H9 (cell line): Measurements from ENCODE around the gene HOXA4. TPM values are rescaled to one million over a fixed set of nuclear protein-coding genes. Genes with fewer than 3 reads are reported as not detected.
A peak's percentile ranks its signal among the peaks of the same experiment; 100 is the strongest.

Source experiments
- DNase-seq: peaks from one replicate; pipeline ENCODE4 v3.0.0-alpha.2; 2017
- H2AFZ ChIP-seq: one replicate; pipeline ENCODE4 v1.6.1; 2013; ENCODE audit warnings: mild to moderate bottlenecking, low read length, control low read depth, moderate library complexity
- H2AK5ac ChIP-seq: 2 replicates; pipeline ENCODE4 v1.6.1; 2013; ENCODE audit warnings: low read length, control low read depth, mixed read lengths; ENCODE audit not compliant: insufficient read length
- H2BK120ac ChIP-seq: one replicate; pipeline ENCODE4 v1.6.1; 2013; ENCODE audit warnings: low read depth, mild to moderate bottlenecking, low read length, control low read depth, inconsistent platforms; ENCODE audit not compliant: poor library complexity, severe bottlenecking
- H2BK12ac ChIP-seq: 2 replicates; pipeline ENCODE4 v1.6.1; 2013; ENCODE audit warnings: low read length, control low read depth, mixed read lengths, low read depth; ENCODE audit not compliant: insufficient read length
- H2BK15ac ChIP-seq: 2 replicates; pipeline ENCODE4 v1.6.1; 2013; ENCODE audit warnings: low read depth, low read length, control low read depth
- H2BK20ac ChIP-seq: one replicate; pipeline ENCODE4 v1.6.1; 2013; ENCODE audit warnings: low read depth, mild to moderate bottlenecking, low read length, control low read depth, inconsistent platforms; ENCODE audit not compliant: poor library complexity, severe bottlenecking
- H2BK5ac ChIP-seq: 2 replicates; pipeline ENCODE4 v1.6.1; 2013; ENCODE audit warnings: low read length, control low read depth, mixed read lengths; ENCODE audit not compliant: insufficient read length
- H3K14ac ChIP-seq: 2 replicates; pipeline ENCODE4 v1.6.1; 2013; ENCODE audit warnings: low read length, control low read depth; ENCODE audit not compliant: insufficient read depth
- H3K18ac ChIP-seq: 2 replicates; pipeline ENCODE4 v1.6.1; 2013; ENCODE audit warnings: low read depth, mild to moderate bottlenecking, mixed read lengths, low read length, control low read depth; ENCODE audit not compliant: insufficient read length
- H3K23ac ChIP-seq: 2 replicates; pipeline ENCODE4 v1.6.1; 2013; ENCODE audit warnings: low read length, control low read depth, mixed read lengths, low read depth; ENCODE audit not compliant: insufficient read length
- H3K23me2 ChIP-seq: 2 replicates; pipeline ENCODE4 v1.6.1; 2013; ENCODE audit warnings: low read depth, mild to moderate bottlenecking, mixed read lengths, low read length, control low read depth; ENCODE audit not compliant: insufficient read length, poor library complexity, severe bottlenecking
- H3K27ac ChIP-seq: 2 replicates; pipeline ENCODE4 v1.5.1; 2013; ENCODE audit warnings: low read length, control low read depth, mixed read lengths, low read depth; ENCODE audit not compliant: insufficient read length
- H3K27me3 ChIP-seq: 2 replicates; pipeline ENCODE4 v1.6.1; 2013; ENCODE audit warnings: low read length, control low read depth, inconsistent platforms; ENCODE audit not compliant: insufficient read depth
- H3K4ac ChIP-seq: 2 replicates; pipeline ENCODE4 v1.6.1; 2013; ENCODE audit warnings: low read depth, mild to moderate bottlenecking, control low read depth, inconsistent platforms, low read length, moderate library complexity
- H3K4me1 ChIP-seq: 2 replicates; pipeline ENCODE4 v1.6.1; 2013; ENCODE audit warnings: low read length, control low read depth, inconsistent platforms; ENCODE audit not compliant: insufficient read depth
- H3K4me2 ChIP-seq: 2 replicates; pipeline ENCODE4 v1.6.1; 2013; ENCODE audit warnings: low read length, control low read depth, mixed read lengths; ENCODE audit not compliant: insufficient read length, insufficient read depth
- H3K56ac ChIP-seq: 2 replicates; pipeline ENCODE4 v1.6.1; 2013; ENCODE audit warnings: low read depth, mild to moderate bottlenecking, mixed read lengths, low read length, control low read depth; ENCODE audit not compliant: insufficient read length
- H3K79me1 ChIP-seq: 2 replicates; pipeline ENCODE4 v1.6.1; 2013; ENCODE audit warnings: low read depth, mild to moderate bottlenecking, moderate library complexity, low read length, control low read depth, inconsistent platforms; ENCODE audit not compliant: insufficient read depth, poor library complexity, severe bottlenecking
- H3K79me2 ChIP-seq: 2 replicates; pipeline ENCODE4 v1.6.1; 2013; ENCODE audit warnings: low read length, control low read depth, inconsistent platforms; ENCODE audit not compliant: insufficient read depth
- H3K9ac ChIP-seq: 2 replicates; pipeline ENCODE4 v1.6.1; 2013; ENCODE audit warnings: low read length, control low read depth, mixed read lengths; ENCODE audit not compliant: insufficient read length; ENCODE audit errors: extremely low read depth
- H3K9me3 ChIP-seq: one replicate; pipeline ENCODE4 v1.6.1; 2013; ENCODE audit warnings: low read depth, low read length, inconsistent platforms; ENCODE audit not compliant: control insufficient read depth
- H3T11ph ChIP-seq: one replicate; pipeline ENCODE4 v1.6.1; 2013; ENCODE audit warnings: mild to moderate bottlenecking, low read length, control low read depth, inconsistent platforms
- H4K20me1 ChIP-seq: one replicate; pipeline ENCODE4 v1.6.1; 2013; ENCODE audit not compliant: control insufficient read depth, insufficient read length, insufficient read depth
- H4K5ac ChIP-seq: 2 replicates; pipeline ENCODE4 v1.6.1; 2013; ENCODE audit warnings: low read depth, mild to moderate bottlenecking, mixed read lengths, low read length, control low read depth; ENCODE audit not compliant: insufficient read length
- H4K8ac ChIP-seq: replicated peaks from 2 replicates; pipeline ENCODE4 v1.6.1; 2013; ENCODE audit warnings: low read length, control low read depth, mixed read lengths, low read depth; ENCODE audit not compliant: insufficient read length
- H4K91ac ChIP-seq: 2 replicates; pipeline ENCODE4 v1.6.1; 2013; ENCODE audit warnings: low read depth, mild to moderate bottlenecking, moderate library complexity, mixed read lengths, low read length, control low read depth; ENCODE audit not compliant: insufficient read length
- H3K27ac Mint-ChIP-seq, 3 experiments: 2 replicates in 2 of 3; 3 replicates in 1 of 3; pipeline ENCODE4 v1.8.0; 2020 to 2021; ENCODE audit warnings: mixed read lengths in 3 of 3, mild to moderate bottlenecking in 1 of 3, moderate library complexity in 1 of 3
- H3K27me3 Mint-ChIP-seq: 2 replicates; pipeline ENCODE4 v1.8.0; 2021; ENCODE audit warnings: low read depth, mild to moderate bottlenecking, moderate library complexity, mixed read lengths
- H3K36me3 Mint-ChIP-seq, 3 experiments: 2 replicates in 2 of 3; 3 replicates in 1 of 3; pipeline ENCODE4 v1.8.0; 2020 to 2021; ENCODE audit warnings: low read depth in 3 of 3, mixed read lengths in 3 of 3; ENCODE audit not compliant: insufficient read depth in 1 of 3
- H3K4me1 Mint-ChIP-seq, 2 experiments: 2 replicates each; pipeline ENCODE4 v1.8.0; 2020; ENCODE audit warnings: mixed read lengths in 2 of 2
- H3K4me3 Mint-ChIP-seq, 2 experiments: 2 replicates in 1 of 2; 3 replicates in 1 of 2; pipeline ENCODE4 v1.8.0; 2020 to 2021; ENCODE audit warnings: mild to moderate bottlenecking in 2 of 2, mixed read lengths in 2 of 2, moderate library complexity in 1 of 2
- H3K9me3 Mint-ChIP-seq, 2 experiments: 2 replicates in 1 of 2; 3 replicates in 1 of 2; pipeline ENCODE4 v1.8.0; 2020; ENCODE audit warnings: mild to moderate bottlenecking in 2 of 2, mixed read lengths in 2 of 2, moderate library complexity in 1 of 2
- CTCF ChIP-seq: fragments of 200-600 bp; sonication (generic); conservative IDR thresholded peaks from 3 replicates; pipeline ENCODE4 v1.8.0; 2021; ENCODE audit warnings: antibody characterized with exemption, mild to moderate bottlenecking
- WGBS: extraction: QIAGEN DNeasy Blood & Tissue Kit; methylation state at CpG from one replicate; pipeline ENCODE4 v1.1.7; 2013; ENCODE audit warnings: missing lambda C conversion rate, low lambda C conversion rate, mixed read lengths; ENCODE audit not compliant: insufficient read length; ENCODE audit errors: extremely low coverage; 5-methylcytosine and 5-hydroxymethylcytosine counted together
- total RNA-seq: library from RNA; stranded (reverse); gene quantifications from 2 replicates; pipeline ENCODE4 v1.2.1, GENCODE V29; 2021

Gene HOXA4
- total RNA-seq, 1 experiment from 2014 or later, result not detected

- H3K4me3 Mint-ChIP-seq, result peak overlapping the region; percentile 31 to 71
- no peak overlapping the region for H2BK5ac ChIP-seq
- no peak overlapping the region for H2BK120ac ChIP-seq
- peaks cover 3% of the 10 kb centered on the region for H3K23me2 ChIP-seq
- WGBS, result no CpG with 5 or more reads among the region's 66 CpGs
- H3K4me2 ChIP-seq, result peak overlapping the region; percentile 37
- H3K27ac Mint-ChIP-seq, result no peak overlapping the region
- H3T11ph ChIP-seq, result no peak overlapping the region
- peaks cover 98% of the 10 kb centered on the region for H3K27me3 Mint-ChIP-seq
- H3K4me1 ChIP-seq, result no peaks in the 10 kb centered on the region
- no peak overlapping the region for H2BK15ac ChIP-seq
- H3K9ac ChIP-seq, result no peak overlapping the region
- H3K4ac ChIP-seq, result no peak overlapping the region
- no peak overlapping the region for H3K23ac ChIP-seq
- H3K9me3 ChIP-seq, result no peaks in the 10 kb centered on the region
- no peak overlapping the region for H3K18ac ChIP-seq
- H2AFZ ChIP-seq, result no peak overlapping the region
- TF ChIP-seq CTCF, result no peak
- no peak overlapping the region for H4K91ac ChIP-seq
- no peak overlapping the region for H4K5ac ChIP-seq
- H3K27me3 ChIP-seq, result peaks cover 96% of the 10 kb centered on the region
- peaks cover 10 to 24% of the 10 kb centered on the region in 2 experiments for H3K4me1 Mint-ChIP-seq
- H3K56ac ChIP-seq, result no peak overlapping the region
- H3K14ac ChIP-seq, result no peak overlapping the region
- H4K20me1 ChIP-seq, result peaks cover 2% of the 10 kb centered on the region
- no peaks in the 10 kb centered on the region for H3K79me1 ChIP-seq
- no peak overlapping the region for H2BK12ac ChIP-seq
- no peak overlapping the region for H4K8ac ChIP-seq
- peaks cover 0 to 3% of the 10 kb centered on the region in 2 experiments; a peak in 3 of 5 replicates for H3K9me3 Mint-ChIP-seq
- H3K79me2 ChIP-seq, result no peaks in the 10 kb centered on the region
- no peak overlapping the region for H3K27ac ChIP-seq
- peak; percentile 71 for DNase-seq
- no peaks in the 10 kb centered on the region; a peak in 1 of 7 replicates for H3K36me3 Mint-ChIP-seq
- no peak overlapping the region for H2AK5ac ChIP-seq
- H2BK20ac ChIP-seq, result no peak overlapping the region
These were observed 20.1 kb downstream of the HOXA4 start for GRCh38 chr7:27110186-27111031.
